ENCODE measurements around the gene CSNK2B.
A peak's percentile ranks its signal among the peaks of the same experiment; 100 is the strongest.

CSNK2B gene

DNA sequence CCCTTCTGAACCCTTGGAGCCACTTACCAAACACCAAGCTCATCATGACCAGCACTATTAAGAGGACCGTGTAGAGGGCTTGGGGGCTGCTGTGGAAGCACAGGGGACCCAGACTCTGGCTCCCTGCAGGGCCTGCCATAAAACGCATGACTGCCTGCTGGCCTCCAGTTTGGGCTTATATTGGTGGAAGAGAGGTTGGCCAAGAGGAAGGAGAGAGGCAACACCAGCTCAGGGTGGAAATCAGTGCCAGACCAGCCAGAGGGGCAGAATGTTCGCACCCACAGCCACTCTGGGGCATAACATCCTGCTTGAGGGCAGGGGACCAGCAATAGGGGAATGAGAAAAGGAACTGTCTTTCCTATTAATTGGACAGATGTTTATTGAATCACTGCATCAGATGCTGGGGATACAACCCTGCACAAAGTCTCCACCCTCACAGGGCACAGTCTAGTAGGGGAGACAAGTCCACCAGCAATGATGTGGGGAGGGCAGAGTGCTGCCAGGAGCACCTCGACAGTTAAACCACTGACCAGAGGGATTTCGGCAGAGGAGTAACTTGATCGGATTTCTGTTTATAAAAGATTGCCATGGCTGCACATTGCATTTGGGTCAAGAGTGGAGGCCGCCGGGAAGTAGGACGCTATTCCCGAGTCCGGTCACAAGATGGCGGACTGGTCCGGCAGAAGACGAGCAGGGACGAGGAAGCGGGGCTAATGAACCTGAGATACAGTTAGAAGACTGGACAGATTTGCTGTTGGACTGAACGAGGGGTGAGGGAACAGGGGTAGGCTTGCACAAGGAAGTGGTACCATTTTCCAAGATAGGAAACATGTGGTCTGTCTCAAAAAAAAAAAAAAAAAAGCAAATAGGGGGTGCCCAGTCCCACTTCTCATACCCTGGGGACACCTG, 14.6 kb downstream of the CSNK2B start, which contains the start of gene LY6G5C:
LY6G5C (minus strand) TSS at position 842 of the 909 bp plus-strand sequence; CDS start at position 148, 694 bp downstream.
- peak within 1 kb of the TSS; percentile 78 for H3K27ac ChIP-seq

DNA sequence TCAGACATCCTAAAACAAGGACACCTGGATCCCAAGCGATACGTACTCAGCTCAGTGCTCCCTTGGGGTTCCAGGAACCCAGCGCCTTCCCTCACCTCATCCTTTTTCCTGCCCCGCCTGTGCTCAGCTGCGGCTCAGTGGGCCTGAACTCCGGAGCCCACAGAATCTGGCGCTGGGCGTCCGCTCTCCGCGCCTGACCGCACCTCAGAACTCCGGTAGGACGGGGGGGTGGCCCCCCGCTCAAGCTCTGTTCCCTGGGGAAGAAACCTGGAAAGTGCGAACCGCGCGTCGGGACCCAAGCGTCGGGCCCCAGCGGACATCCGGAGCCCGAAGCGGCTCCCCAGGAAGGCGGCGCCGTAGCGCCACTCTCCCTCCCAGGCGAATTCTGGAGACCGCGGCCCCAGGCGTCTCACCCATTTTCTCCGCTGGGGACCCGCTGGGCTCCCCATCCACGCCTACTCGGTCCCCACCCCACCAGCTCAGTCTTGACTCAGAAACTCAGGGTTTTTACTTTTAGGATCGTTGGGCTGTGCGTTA, 15.3 kb downstream of the CSNK2B start:
- peak overlapping the region; percentile 78 for H3K27ac ChIP-seq
- TF ChIP-seq, protein P1, sequence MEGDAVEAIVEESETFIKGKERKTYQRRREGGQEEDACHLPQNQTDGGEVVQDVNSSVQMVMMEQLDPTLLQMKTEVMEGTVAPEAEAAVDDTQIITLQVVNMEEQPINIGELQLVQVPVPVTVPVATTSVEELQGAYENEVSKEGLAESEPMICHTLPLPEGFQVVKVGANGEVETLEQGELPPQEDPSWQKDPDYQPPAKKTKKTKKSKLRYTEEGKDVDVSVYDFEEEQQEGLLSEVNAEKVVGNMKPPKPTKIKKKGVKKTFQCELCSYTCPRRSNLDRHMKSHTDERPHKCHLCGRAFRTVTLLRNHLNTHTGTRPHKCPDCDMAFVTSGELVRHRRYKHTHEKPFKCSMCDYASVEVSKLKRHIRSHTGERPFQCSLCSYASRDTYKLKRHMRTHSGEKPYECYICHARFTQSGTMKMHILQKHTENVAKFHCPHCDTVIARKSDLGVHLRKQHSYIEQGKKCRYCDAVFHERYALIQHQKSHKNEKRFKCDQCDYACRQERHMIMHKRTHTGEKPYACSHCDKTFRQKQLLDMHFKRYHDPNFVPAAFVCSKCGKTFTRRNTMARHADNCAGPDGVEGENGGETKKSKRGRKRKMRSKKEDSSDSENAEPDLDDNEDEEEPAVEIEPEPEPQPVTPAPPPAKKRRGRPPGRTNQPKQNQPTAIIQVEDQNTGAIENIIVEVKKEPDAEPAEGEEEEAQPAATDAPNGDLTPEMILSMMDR (conservative IDR thresholded peaks at IDR 0.05): no peak

More for the DNA sequence above, 14.6 kb downstream of the CSNK2B start, which contains the start of gene LY6G5C:
- TF ChIP-seq, protein P1 (conservative IDR thresholded peaks at IDR 0.05): peak; percentile 75

DNA sequence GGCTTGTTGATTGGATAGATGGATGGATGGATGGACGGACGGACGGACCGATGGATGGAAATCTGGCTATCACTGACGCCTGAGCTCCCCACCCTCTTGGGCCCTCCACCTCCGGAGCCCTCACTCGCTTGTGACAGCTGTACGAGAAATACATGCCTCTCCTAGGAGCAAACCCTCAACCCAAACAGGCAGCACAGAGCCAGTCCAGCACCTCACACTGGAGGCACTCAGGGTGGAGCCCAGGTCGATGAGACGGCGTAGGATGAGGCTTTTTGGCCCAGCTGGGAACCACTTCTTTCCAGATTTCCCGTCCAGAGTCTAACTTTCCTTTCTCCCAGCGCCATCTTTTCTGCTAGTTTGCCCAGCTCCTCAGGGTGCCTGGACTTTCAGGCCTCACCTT, 17.7 kb downstream of the CSNK2B start:
- H3K27ac ChIP-seq: no peak overlapping the region
- TF ChIP-seq, protein P1 (conservative IDR thresholded peaks at IDR 0.05): no peak

DNA sequence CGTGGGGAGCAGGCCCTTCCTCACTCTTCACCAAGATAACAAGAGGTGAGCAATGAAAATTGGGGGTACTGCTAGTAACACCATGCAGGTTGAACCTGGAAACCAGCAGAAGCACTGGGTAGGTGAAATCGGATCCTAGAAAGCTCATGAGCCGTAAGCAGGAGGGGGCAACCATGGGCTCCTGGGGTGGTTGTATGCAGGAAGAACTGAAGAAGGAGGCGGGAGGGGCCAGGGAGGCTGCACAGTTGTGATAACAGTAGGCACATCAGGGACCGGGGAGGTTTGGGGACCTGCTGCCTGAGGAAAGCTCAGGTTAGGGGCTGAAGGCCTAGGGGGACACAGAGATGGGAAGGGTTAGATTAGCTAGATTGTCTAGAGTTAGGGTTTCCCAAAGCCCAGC, 20.6 kb downstream of the CSNK2B start:
- TF ChIP-seq, protein P1 (conservative IDR thresholded peaks at IDR 0.05): no peak
- H3K27ac ChIP-seq: no peak overlapping the region

DNA sequence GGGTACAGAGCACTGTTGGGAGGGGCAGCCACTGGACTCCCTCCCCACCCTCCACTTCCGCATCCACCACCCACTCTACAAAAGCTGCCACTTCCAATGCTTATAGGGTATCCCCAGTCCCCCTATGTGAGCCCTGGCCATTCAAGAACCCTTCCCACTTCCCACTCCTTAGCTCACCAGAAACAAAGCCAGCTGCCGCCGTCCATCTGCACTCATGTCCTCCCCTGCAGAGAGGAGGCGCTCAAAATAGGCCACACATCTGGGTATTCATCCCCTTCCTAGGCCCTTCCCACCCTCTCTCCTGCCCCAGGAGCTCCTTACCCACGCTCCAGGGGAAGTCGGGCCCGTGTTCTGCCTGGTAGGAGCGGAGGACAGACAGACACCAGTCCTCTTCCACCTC, 21.4 kb downstream of the CSNK2B start:
- H3K27ac ChIP-seq: no peak overlapping the region
- TF ChIP-seq, protein P1 (conservative IDR thresholded peaks at IDR 0.05): no peak

DNA sequence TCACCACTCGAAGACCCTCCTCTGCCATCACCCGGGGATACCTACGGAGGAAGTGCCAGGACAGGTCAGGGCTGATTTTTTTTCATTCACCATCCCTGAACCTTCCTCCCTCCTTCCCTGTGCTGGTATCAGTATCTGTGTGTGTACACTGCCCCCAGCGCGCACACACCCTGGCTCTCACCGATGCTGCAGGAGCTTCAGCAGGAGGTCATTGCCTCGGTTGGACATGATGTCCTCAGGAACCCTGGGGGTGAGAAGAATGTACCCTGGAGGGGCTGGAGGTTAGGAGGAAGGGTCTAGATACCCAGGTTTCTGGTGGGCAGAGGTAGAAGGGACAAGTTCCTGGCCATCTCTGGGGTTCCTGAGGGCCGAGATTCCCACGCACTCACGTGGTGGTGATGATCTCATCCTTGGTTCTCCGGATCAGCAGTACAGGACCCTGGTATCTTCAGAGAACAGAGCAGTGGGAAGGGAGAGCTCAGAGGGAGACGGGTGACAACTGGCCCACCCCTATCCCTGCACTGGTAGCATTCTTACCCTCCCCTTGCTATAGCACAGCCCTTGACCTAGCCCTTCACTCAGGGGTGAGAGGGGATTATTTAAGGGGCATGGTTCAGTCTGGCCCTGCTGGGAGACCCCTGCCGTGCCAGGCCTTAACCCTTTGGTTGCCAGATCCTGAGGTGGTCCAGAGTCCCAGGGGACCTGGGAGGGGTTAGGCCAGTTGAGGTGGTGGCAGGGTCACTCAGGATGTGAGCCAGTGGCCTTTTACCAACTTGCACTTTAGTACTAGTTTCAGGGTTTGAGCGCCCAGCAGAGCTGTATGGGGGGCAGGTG, 22.2 kb downstream of the CSNK2B start:
- TF ChIP-seq, protein P1 (conservative IDR thresholded peaks at IDR 0.05): no peak
- no peak overlapping the region for H3K27ac ChIP-seq

Data from VCaP (cell line).